ENCODE measurements around the gene TTC34.

DNA sequence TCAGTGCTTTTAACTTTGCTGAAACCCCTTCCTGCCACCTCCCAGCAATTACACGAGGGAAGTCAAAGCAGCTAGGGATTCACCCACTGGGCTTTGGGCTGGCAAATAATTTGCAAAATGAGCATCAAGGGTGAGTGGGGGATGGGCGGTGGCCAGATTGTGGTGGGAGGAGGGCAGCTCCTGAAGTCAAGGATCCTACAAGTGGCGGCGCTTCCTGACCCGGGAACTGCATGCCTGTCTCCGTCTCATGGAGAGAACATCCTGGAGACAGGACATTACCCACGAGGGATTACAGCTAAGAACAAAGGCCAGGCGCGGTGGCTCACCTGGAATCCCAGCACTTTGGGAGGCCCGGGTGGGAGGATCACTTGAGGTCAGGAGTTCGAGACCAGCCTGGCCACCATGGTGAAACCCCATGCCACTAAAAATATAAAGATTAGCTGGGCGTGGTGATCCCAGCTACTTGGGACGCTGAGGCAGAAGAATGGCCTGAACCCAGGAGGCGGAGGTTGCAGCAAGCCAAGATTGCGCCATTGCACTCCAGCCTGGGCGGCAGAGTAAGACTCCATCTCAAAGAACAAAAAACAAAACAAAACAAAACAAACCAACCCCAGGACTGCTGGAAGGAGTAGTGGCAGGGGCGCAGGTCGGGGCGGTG lies 12.9 kb downstream of the TTC34 start:
- TF ChIP-seq POLR2A (IDR thresholded peaks at IDR 0.05; ENCODE audit: low read length) (no peak), GATA1 (IDR thresholded peaks at IDR 0.05; ENCODE audit: low read depth, low read length) (no peak)
